Small intestine (tissue), 7 donors: Measurements from ENCODE around the gene ZNF483. TPM values are rescaled to one million over a fixed set of nuclear protein-coding genes. Genes with fewer than 3 reads are reported as not detected.
A peak's percentile ranks its signal among the peaks of the same experiment; 100 is the strongest.
"Not testable (repeated sequence)": the region's sequence is repeated elsewhere in the genome, so short reads cannot be mapped to it uniquely, and the experiment has no call there.

Experiments used
- DNase-seq, 2 donors: peaks; one replicate each; pipeline versions ENCODE4 v3.0.0 to v3.0.0-alpha.2; 2013
- FAIRE-seq: peaks from 2 replicates; lab custom pipeline; 2012; peaks lifted over from hg19 to GRCh38; lab: Jason Lieb, UNC
- H3K27ac ChIP-seq, 3 donors: one replicate each; pipeline ENCODE4 v1.5.1; 2013; ENCODE audit warnings: low read length in 2 of 3, mild to moderate bottlenecking in 2 of 3, control low read depth in 1 of 3, inconsistent platforms in 1 of 3, low read depth in 1 of 3, moderate library complexity in 1 of 3
- H3K27me3 ChIP-seq, 3 donors: one replicate each; pipeline ENCODE4 v1.6.1; 2013; ENCODE audit warnings: low read length in 3 of 3, inconsistent platforms in 1 of 3; ENCODE audit not compliant: control insufficient read depth in 3 of 3, insufficient read depth in 3 of 3
- H3K36me3 ChIP-seq, 3 donors: one replicate each; pipeline ENCODE4 v1.6.1; 2013; ENCODE audit warnings: low read length in 3 of 3, inconsistent platforms in 1 of 3, low read depth in 1 of 3, mild to moderate bottlenecking in 1 of 3, moderate library complexity in 1 of 3; ENCODE audit not compliant: control insufficient read depth in 3 of 3, insufficient read depth in 2 of 3
- H3K4me1 ChIP-seq, 3 donors: one replicate each; pipeline ENCODE4 v1.6.1; 2013; ENCODE audit warnings: low read length in 2 of 3, inconsistent platforms in 1 of 3, low read depth in 1 of 3, mild to moderate bottlenecking in 1 of 3, moderate library complexity in 1 of 3; ENCODE audit not compliant: control insufficient read depth in 3 of 3, insufficient read depth in 2 of 3
- H3K4me3 ChIP-seq, 3 donors: one replicate each; pipeline ENCODE4 v1.5.1; 2013; ENCODE audit warnings: low read length in 3 of 3, control low read depth in 1 of 3, inconsistent platforms in 1 of 3, low read depth in 1 of 3, mild to moderate bottlenecking in 1 of 3, moderate library complexity in 1 of 3
- H3K9me3 ChIP-seq, 2 donors: one replicate each; pipeline ENCODE4 v1.6.1; 2013; ENCODE audit warnings: low read depth in 1 of 2, low read length in 1 of 2; ENCODE audit not compliant: control insufficient read depth in 2 of 2, insufficient read depth in 1 of 2
- WGBS, 3 donors: extraction: QIAGEN DNeasy Blood & Tissue Kit; methylation state at CpG; one replicate each; pipeline ENCODE4 v1.1.7; 2013; 5-methylcytosine and 5-hydroxymethylcytosine counted together
- polyA plus RNA-seq, 4 donors: library from polyadenylated mRNA; stranded (reverse) in 3 of 4; unstranded in 1 of 4; fragments of 200-250 nt in 3 of 4; fragments of 120-200 nt in 1 of 4; gene quantifications; one replicate each; pipeline versions ENCODE4 v1.2.1 to v1.2.3, GENCODE V29; 2013
- donor health status: healthy with polysubstance abuse.
- donor health status: control.
- donor health status: control.
- donor health status: Bipolar disorder and iron deficiency.
- donor health status: healthy.

The ZNF483 gene
- polyA plus RNA-seq, 4 donors, result 0.51 to 0.72 TPM; not detected in 2

GRCh38 chr9:111484572-111484894, 40.4 kb upstream of the ZNF483 start:
- Histone ChIP-seq H3K9me3 (no peaks in the 10 kb centered on the region), H3K27me3 (no peaks in the 10 kb centered on the region), H3K4me1 (peaks cover 2 to 7% (median 5%) of the 10 kb centered on the region in 3 donors), H3K27ac (peak overlapping the region; percentile 84 to 100 (median 87)), H3K4me3 (peak overlapping the region; percentile 55 to 98 (median 94)), H3K36me3 (no peaks in the 10 kb centered on the region)
- FAIRE-seq (no peak), DNase-seq (no peak)
- WGBS, 3 donors, result 0 to 2% (median 2%) methylated on average over 4 of the region's 4 CpGs

GRCh38 chr9:111497196-111497595, 27.8 kb upstream of the ZNF483 start:
- H3K36me3 ChIP-seq, DNase-seq, H3K9me3 ChIP-seq, FAIRE-seq, H3K4me1 ChIP-seq, H3K4me3 ChIP-seq, H3K27me3 ChIP-seq, H3K27ac ChIP-seq: not testable (repeated sequence)
- WGBS, 3 donors, result 93 to 100% (median 94%) methylated on average over 2 of the region's 2 CpGs

- H3K36me3 ChIP-seq, result no peaks in the 10 kb centered on the region
- DNase-seq (no peak), FAIRE-seq (no peak)
- 95% methylated on average over 15 to 16 of the region's 16 CpGs for WGBS, 3 donors
- H3K4me3 ChIP-seq, result no peak overlapping the region
- H3K4me1 ChIP-seq, result no peaks in the 10 kb centered on the region
- peaks cover 0 to 2% (median 0%) of the 10 kb centered on the region in 3 donors for H3K27me3 ChIP-seq
- H3K9me3 ChIP-seq, result no peaks in the 10 kb centered on the region
- no peak overlapping the region for H3K27ac ChIP-seq
These were observed 23.9 kb upstream of the ZNF483 start for GRCh38 chr9:111501005-111501562.

GRCh38 chr9:111501648-111502047, 23.3 kb upstream of the ZNF483 start:
- DNase-seq (no peak), FAIRE-seq (no peak)
- Histone ChIP-seq H3K4me1 (no peaks in the 10 kb centered on the region), H3K27ac (no peak overlapping the region), H3K27me3 (peaks cover 0 to 2% (median 0%) of the 10 kb centered on the region in 3 donors), H3K9me3 (no peaks in the 10 kb centered on the region), H3K36me3 (no peaks in the 10 kb centered on the region), H3K4me3 (no peak overlapping the region)
- WGBS, 3 donors, result 86 to 93% (median 91%) methylated on average over 6 of the region's 6 CpGs

- 76 to 89% (median 80%) methylated on average over 3 of the region's 3 CpGs for WGBS, 3 donors
- Histone ChIP-seq H3K36me3 (no peaks in the 10 kb centered on the region), H3K27me3 (peaks cover 0 to 2% (median 0%) of the 10 kb centered on the region in 3 donors), H3K9me3 (no peaks in the 10 kb centered on the region), H3K27ac (no peak overlapping the region), H3K4me3 (no peak overlapping the region), H3K4me1 (no peaks in the 10 kb centered on the region)
- DNase-seq (no peak), FAIRE-seq (no peak)
These were observed 22.5 kb upstream of the ZNF483 start for GRCh38 chr9:111502506-111502905.

GRCh38 chr9:111511581-111511980, 13.4 kb upstream of the ZNF483 start:
- not testable (repeated sequence) for FAIRE-seq, H3K27me3 ChIP-seq, DNase-seq, H3K36me3 ChIP-seq, H3K27ac ChIP-seq, H3K4me3 ChIP-seq, H3K4me1 ChIP-seq, H3K9me3 ChIP-seq
- WGBS, 3 donors, result 80 to 83% (median 81%) methylated on average over 6 of the region's 6 CpGs

GRCh38 chr9:111514967-111515366, 10.0 kb upstream of the ZNF483 start:
- Histone ChIP-seq H3K4me3 (no peak overlapping the region), H3K27ac (no peak overlapping the region), H3K36me3 (no peaks in the 10 kb centered on the region), H3K27me3 (no peaks in the 10 kb centered on the region), H3K9me3 (peaks cover 0 to 8% of the 10 kb centered on the region in 2 donors), H3K4me1 (no peaks in the 10 kb centered on the region)
- FAIRE-seq (no peak), DNase-seq (no peak)

- Histone ChIP-seq H3K27me3 (no peaks in the 10 kb centered on the region), H3K36me3 (no peaks in the 10 kb centered on the region), H3K9me3 (peaks cover 0 to 8% of the 10 kb centered on the region in 2 donors), H3K27ac (no peak overlapping the region), H3K4me1 (no peaks in the 10 kb centered on the region), H3K4me3 (no peak overlapping the region)
- 64 to 67% (median 65%) methylated on average over 2 of the region's 2 CpGs for WGBS, 3 donors
- FAIRE-seq (no peak), DNase-seq (no peak)
These were observed 8.9 kb upstream of the ZNF483 start for GRCh38 chr9:111516061-111516465.

- DNase-seq (no peak), FAIRE-seq (no peak)
- 23 to 26% (median 25%) methylated on average over 7 of the region's 7 CpGs for WGBS, 3 donors
- H3K36me3 ChIP-seq, result no peaks in the 10 kb centered on the region
- peaks cover 0 to 8% (median 8%) of the 10 kb centered on the region in 3 donors for H3K4me1 ChIP-seq
- H3K9me3 ChIP-seq, result no peaks in the 10 kb centered on the region
- peak overlapping the region in 2 of 3 donors; percentile 57 to 67 for H3K4me3 ChIP-seq
- no peak overlapping the region for H3K27ac ChIP-seq
- H3K27me3 ChIP-seq, result peaks cover 0 to 13% (median 0%) of the 10 kb centered on the region in 3 donors
These were observed 286 bp upstream of the ZNF483 start for GRCh38 chr9:111524731-111525055.
